Fibroblast of skin of back (primary cell): ENCODE measurements around the gene EXOG. TPM values are rescaled to one million over a fixed set of nuclear protein-coding genes. Genes with fewer than 3 reads are reported as not detected.

ENCODE experiments used
- DNase-seq: peaks from one replicate; pipeline ENCODE4 v3.0.0-alpha.2; 2013
- polyA plus RNA-seq, 2 experiments: library from polyadenylated mRNA; unstranded; fragments of 120-200 nt; gene quantifications; one replicate each; pipeline ENCODE4 v1.2.1, GENCODE V29; 2013; ENCODE audit not compliant: insufficient read length in 2 of 2

EXOG gene, protein sequence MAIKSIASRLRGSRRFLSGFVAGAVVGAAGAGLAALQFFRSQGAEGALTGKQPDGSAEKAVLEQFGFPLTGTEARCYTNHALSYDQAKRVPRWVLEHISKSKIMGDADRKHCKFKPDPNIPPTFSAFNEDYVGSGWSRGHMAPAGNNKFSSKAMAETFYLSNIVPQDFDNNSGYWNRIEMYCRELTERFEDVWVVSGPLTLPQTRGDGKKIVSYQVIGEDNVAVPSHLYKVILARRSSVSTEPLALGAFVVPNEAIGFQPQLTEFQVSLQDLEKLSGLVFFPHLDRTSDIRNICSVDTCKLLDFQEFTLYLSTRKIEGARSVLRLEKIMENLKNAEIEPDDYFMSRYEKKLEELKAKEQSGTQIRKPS
- polyA plus RNA-seq (2013, experiment 1 of 2; ENCODE audit: insufficient read length): 10.3 TPM
- polyA plus RNA-seq (2013, experiment 2 of 2; ENCODE audit: insufficient read length): 7.5 TPM

DNA sequence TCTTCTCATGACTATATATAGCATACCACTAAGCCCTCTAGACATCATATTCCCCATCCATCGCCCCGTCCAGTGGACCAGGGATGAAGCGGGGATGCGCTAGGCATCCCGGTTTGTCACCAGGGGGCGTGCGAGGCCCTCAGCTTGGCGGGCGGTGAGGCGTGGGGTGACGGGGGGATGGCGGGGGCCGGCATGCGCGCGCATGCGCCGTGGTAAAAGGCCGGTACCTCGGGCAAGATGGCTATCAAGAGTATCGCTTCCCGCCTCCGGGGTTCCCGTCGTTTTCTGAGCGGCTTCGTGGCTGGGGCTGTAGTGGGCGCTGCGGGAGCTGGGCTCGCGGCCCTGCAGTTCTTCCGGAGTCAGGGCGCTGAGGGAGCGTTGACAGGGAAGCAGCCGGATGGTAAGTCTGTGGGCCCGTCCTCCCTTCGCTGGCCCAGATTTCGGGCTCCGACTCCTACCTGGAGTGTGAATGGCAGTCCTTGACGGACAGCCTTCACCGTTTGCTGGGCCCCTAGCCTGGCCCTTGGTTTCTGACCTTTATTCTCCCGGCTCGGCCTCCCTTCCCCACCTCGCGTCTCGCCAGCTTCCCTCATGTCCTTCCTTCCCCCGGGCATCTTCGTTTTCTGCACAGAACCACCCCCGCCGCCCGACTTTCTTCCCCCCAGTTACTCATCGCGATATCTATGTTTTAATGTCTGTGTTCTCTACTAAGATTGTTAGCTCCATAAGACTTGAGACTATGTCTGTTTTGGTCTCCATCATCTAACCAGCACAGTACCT, at the start of gene EXOG:
Gene EXOG (plus strand): TSS at position 210 of the 780 bp plus-strand sequence. CDS start 28 bp downstream, at position 238.
- peak; percentile 91 for DNase-seq

DNA sequence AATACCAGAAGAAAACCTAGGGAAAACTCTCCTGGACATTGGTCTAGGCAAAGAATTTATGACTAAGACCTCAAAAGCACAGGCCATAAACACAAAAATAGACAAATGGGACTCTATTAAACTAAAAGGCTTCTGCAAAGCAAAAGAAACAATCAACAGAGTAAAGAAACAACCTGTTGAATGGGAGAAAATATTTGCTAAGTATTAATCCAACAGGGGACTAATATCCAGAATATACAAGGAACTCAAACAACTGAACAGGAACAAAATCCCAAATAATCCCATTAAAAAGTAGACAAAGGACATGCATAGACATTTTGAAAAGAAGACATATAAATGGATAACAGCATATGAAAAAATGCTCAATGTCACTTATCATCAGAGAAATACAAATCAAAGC, 49.3 kb upstream of the EXOG start:
- no peak for DNase-seq

DNA sequence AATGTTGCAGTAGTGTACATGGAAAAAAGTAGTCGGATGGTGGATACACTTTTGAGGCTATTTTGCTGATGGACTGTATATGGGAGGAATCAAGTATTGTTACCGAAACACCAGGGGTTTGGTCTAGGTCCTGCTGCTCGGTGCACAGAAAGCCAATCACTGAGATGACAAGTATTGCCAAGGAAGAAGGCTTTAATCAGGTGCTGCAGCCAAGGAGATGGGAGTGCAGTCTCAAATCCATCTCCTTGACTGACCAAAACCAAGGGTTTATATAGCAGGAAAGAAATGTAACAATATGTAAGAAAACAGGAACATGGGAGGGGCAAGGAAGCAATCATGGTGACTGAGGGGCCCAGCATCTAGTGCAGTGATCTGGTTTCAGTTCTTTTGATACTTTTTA, 45.3 kb upstream of the EXOG start:
- no peak for DNase-seq

DNA sequence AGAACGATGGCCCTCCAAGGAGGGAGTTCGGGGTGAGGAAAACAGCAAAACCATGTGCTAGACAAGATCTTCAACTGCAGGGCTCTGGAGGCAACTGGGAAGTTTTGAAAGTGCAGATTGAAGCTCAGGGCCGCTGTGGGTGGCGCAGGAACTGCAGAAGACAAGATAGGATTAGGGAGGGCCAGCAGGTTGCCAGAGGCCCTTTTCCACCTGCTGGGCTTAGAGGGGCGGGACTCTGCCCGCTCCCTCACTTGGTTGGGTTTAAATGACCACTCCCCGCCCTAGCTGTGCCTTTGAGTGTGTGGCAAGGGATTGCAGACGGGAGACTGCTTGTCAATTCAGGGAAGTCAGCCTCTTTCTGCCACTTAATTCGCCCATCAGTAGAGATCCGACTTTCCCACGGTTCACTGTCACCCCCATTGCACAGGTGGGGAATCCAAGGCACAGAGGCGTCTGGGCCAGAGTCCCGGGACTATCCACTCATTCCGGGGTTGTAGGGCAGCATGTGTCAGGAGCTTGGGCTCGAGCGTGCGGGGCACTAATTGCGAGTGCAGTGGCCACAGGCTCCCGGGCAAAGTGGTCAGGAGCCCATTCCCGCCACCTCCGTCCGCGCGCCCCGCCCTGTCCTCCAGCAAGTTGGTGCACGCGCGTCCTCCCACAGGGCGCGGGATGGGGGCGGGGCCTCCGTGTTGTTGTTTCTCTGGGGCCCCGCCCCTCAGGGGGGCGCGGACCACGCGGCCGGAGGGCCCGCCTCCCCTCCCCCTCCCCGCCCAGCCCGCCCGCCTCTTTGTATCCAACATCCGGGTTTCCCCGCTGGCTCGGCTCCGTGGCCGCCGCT, 42.8 kb upstream of the EXOG start, which contains the start of gene ACVR2B:
Gene ACVR2B (plus strand): TSS at position 816 of the 838 bp plus-strand sequence. CDS start 433 bp downstream, outside the sequence.
- DNase-seq: peak; percentile 79

DNA sequence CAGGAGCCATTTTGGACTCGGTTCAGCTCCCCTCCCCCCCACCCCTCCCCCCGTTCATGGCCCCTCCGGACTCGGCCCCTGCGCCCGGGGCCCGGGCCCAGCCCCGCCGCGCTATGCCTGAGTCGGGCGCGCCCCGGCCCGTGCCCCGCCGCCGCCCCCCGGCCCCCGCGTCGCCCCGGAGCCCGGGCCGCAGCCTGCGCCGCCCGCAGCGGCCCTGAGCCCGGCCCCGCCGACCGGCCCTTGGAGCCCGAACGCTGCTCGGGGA, 42.3 kb upstream of the EXOG start:
- no peak for DNase-seq

DNA sequence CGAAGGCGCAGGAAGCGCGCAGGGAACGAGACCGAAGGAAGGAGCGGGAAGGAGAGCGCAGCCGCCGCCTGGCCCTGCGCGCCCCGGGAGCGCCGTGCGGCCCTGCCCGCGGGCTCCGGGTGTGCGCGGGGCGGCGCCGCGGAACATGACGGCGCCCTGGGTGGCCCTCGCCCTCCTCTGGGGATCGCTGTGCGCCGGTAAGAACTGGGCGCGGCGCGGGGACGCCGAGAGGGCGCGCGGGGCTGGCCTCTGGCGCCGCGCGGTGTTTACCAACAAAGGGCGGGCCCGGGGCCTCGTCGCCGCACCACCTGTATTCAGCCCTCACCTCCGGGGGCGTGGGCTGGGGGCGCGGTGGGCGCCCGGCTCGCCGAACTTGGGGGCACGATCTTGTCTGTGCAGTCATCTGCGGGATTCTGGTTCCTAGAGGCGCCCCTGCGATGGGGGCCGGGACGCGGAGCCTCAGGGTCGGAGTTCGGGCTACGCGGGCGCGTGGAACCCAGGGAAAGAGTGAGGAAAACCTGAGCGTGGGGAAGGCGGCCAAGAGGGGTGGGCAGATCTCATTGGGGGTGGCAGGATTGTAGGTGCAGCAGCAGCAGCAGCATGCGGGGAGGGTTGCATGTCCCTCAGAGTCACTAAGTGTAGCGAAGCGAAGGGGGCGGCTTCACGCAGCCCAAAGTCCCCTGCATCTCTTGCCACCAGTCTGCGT, 41.8 kb upstream of the EXOG start:
- DNase-seq: peak; percentile 28

DNA sequence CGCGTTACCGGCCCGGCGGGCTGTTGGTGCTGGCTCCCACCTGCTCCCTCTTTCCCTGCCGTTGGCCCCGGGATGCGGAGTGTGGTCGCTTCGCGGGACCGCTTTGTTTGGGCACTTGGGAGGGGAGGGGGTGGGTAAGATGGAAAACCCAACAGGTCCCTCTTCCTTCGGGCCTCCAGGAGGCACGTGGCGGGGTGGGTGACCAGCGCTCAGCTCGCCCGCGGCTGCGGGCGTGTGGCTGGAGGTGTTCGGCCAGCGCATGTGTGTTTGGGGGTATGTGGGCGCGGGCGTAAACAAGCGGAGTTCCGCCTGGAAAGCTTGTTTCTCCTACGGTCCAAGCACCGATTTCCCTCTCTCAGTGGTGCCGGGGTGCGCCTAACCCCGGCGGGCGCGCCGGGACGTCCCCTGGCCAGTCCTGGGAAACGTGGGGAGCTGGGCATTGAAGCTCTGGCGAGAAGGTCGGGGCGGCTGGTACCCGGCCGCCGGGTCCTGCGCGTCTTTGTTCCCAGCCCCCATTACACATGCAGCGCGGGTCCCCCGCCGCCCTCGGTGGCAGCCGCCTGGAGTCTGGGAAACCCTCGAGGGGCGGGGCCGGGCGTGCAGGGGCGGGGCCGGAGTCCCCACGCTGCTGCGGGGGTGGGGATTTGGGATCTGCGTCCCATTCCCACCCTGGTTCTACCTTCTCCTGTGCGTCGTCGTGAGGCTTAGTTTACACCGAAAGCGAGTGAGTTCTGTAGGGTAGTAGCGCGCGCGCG, 41.1 kb upstream of the EXOG start:
- peak; percentile 49 for DNase-seq

DNA sequence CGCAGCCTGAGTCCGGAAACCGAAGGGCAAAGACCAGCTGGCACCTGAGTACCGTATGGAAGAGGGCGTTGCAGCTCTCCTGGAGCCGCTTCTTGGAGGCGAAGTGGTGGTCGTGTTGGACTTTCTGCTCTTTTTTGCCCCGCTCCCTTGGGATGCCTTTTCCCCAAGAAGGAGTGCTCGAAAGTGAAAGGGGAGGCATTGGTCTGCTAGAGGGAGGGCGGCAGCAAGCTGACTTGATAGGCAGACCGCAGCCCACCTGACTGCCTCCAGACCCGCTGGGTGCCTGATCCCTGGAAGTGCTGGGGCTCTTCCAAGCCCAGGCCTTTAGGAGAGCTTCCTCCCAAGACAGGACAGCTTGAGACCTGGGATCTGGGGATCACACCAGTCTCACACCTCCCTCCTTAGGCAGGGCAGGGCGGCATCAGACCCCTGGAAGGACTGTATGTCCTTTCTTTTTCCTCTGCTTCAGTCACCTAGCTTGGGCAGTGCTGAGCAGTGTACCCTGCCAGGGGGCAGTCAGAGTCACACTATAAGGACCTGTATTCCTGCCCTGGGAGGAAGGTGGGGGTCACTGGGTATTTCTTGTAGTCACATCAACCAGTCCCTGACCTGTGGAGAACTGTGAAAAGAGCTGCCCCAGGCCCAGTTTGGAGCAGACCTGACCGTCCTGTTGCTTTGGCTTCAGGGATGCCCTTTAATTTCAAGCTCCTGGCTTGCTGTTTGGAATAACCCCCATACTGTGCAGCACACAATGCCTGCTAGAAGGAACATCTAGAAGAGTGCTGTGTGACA, 40.3 kb upstream of the EXOG start:
- no peak for DNase-seq

DNA sequence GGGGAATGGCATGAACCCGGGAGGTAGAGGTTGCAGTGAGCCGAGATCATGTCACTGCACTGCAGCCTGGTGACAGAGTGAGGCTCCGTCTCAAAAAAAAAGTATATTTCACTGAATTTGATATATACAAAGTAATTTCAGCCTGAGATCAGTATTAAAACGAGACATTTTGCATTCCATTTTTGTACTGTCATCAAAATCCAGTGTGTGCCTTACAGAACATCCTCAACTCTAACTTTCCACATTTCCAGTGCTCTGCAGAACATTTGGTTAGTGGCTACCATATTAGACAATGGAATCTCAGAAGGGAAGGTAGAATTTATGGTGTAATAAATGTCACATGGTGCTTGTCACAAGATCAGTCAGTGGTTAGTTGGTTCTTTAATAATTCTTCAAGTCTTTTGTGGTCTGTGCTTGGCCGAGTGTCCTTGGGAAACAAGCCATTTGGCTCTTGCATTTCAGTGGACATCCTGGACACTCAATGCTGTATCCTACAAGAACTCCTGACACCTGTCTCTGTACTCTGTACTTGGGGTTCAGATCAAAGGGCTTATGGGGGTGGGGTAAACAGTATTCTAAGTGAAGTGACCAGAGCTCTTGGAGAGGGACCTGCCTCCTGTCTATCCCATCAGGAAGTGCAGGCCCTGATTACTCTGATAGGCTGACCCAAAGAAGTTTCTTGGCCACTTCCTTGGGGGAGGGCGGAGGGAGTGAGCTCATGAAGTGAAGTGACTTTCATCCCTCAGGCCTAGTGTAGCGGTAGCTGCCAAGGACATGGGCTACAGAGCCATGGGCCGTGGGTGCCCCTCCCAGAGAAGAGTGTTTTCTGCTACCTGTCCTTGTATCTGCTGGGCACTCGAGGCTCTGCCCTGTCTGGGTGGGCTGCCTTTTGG, 38.8 kb upstream of the EXOG start:
- DNase-seq: no peak

DNA sequence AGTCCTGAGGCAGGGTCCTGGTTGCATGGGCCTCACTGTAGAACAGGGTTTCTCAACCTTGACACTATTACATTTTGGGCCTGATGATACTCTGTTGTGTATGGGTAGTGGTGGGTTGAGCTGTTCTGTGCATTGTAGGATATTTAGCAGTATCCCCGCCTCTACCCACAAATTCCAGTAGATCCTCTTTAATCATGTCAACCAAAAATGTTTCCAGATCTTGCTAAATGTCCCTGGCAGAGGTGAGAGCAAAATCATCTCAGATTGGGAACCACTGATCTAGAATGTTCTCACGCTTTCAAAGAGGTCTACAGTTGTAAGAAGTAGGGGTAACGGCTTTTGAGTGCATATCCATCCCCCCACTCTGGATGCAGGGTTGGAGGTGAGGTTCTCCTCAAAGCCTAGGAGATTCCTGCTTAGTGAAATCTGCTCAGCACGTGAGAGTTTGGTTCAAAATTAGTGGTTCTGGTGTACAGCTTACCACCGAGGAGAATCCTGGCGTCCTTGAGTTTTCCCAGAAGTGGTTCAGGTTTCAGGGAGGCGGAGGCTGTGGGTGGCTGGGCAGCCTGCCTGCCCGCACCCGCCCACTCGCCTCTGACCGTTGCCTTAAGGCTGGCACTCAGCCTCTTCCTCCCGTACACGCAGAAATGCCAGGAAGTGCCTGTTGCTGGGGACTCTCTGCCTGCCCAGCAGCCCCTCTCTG, 37.2 kb upstream of the EXOG start:
- DNase-seq: no peak

DNA sequence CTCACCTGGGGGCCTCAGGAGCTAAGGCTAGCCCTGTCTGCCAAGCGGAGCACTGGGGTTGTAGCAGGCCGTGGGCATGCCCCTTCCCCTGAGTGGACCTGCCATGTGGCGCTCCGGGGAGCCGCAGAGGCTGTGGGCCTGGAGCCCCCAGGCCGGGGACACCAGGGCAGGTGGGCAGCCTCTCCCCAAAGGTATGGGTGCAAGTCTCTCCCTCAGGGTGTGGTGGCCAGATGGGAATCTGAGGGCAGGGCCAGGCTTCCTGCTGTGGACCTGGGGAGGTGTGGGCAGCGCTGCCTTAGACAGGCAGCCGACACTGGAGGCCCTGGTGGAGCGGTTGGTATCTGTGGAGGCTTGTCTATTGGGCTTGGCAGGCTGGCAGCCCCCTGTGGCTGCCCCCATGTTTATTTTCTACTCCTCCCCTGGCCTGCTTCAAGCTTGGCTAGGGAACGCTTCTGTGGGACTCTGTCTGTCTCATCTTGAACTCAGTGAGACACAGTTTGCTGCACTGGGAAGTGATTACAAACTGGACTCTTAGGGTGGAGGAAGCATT, 36.6 kb upstream of the EXOG start:
- DNase-seq: no peak

DNA sequence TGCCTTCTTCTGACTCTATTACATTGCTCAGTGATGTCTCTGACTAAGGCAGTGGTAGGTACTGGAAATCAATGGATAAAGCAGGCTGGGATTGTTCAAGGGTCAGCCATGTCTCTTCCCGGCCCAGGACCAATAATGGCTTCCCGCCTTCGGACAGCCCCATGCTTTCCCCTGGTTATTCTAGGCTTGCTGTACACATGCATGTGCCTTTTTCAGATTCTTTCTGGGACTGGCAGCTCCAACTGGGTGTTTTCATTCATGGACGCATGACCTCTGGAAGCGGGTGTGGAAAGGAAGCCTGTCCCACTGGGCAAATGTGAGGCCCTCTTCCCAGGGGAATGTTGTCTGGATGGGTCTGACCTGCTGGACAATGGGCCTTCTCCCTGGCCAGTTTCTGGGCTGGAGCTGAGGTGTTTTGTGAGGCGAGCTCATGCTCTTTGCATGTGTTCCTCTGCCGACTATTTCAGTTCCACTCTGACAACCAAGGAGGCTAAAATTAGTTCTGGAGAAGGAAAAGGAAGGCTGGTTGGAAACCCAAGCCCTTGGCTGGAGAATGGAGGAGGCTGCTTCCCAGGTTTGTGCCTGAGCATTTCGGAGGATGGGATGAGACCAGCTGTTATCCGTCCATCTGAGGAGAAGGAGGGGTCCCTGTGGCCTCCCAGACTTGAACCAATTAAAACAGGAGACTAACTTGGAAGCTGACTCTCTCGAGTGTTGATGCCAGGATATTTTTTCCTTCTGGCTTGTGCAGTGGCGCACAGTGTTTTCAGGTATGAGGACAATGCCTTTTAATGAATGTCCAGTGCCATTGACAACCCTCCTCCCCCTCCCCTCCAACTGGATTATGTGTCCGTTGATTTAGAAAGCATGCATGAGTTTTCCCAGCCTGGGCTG, 35.5 kb upstream of the EXOG start:
- DNase-seq: no peak

DNA sequence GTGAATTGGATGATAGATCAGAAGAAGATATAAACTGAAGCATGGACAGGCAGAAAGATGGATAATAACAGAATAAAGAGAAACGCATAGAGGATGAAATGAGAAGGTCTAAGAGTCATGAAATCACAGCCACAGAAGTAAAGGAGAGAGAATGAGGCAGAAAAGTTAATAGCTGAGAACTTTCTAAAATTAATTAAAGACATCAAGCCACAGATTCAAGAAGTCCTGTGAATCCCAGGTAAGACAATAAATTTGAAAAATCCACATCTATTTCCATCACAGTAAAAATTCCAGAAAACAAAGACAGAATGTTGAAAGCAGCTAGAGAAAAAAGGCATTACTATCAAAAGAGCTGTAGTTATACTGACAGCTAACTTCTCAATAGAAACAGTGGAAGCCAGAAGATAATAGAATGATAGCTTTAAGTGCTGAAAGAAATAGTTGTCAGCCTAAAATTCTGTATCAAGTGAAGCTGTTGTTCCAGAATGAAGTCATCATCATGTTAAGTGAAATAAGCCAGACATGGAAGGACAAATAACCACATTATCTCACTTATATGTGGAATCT, 30.5 kb upstream of the EXOG start:
- no peak for DNase-seq

DNA sequence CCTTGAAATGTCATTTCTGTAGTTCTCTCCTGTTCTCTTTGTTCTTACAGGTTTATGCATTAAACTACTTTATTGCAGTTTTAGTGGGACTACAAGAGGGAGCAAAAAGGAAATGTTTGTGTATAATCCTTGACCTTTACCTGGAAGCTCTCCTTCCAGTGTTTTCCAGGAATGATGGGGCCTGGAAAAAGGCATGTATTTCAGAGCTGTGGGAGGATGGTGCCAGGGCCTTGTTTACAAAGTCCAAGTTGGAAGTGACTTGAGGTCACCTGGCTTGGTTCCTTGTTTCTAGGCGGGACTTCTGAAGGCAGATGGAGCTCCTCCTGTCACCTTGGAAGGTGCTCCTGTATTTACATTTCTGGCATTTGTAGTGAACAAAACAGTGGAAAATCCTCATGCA, 27.4 kb upstream of the EXOG start:
- no peak for DNase-seq

DNA sequence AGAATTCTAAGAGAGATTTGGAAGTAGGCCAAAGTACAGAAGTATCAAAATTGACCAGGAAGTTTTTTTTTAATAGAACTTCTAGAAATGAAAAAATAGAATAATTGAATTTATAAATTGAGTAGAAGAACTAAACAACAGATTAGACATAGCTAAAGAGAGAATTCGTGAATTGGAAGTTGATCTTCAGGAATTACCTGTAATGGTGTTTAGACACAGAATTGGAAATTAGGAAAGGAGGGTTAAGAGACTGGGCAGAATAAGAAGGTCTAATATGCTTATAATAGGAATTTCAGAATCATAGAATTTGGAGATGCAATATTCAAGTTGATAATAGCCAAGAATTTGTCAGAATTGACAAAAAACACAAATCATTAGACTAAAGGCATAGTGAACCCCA, 26.3 kb upstream of the EXOG start:
- DNase-seq: no peak

DNA sequence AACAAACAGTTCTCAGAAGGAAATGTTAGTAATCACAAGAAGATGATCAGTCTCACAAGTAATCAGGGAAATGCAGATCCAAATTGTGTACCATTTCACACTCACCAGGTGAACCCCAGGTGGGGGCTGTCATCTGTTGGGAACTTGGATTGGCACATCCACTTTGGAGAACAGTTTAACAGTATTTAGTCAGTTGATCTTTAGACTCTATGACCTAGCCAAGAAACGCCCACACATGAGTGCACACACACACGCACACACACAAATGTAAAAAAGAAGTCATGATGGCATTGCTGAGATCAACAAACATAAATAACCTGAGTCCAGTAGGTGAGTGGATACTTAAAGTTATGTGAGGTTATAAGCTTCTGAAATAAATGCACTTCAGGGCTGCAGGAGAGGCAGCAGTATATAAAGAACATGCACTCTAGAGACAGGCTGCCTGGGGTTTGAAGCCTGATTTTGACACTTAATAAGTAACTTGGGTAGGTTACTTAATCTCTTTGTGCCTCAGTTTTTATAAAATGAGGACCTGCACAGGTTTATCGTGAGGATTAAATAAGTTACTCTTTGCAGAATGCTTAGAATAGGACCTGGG, 24.8 kb upstream of the EXOG start:
- DNase-seq: no peak

DNA sequence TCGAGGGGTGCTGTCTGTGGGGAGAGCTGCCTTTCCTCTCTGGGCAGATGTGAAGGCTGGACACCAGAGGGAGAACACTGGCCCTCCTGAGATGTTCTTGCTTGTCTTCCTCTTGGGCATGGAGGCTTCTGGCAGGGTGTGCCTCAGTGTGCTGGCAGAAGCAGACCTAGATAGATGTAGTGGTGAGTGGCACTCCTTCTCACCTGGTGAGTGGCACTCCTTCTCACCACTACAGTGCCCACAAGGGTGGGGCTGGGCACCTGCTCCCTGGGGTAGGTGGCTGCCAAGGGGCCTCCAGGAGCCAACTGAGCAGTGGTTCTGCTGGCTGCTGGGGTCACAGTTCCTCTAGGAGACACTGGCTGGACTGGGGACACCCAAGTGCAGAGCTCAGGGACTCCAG, 23.8 kb upstream of the EXOG start:
- DNase-seq: no peak
